GM18508 (cell line): Measurements from ENCODE around the gene ELOVL5.
A peak's percentile ranks its signal among the peaks of the same experiment; 100 is the strongest.
"Not testable (repeated sequence)": the region's sequence is repeated elsewhere in the genome, so short reads cannot be mapped to it uniquely, and the experiment has no call there.

ENCODE experiments used
- ATAC-seq: cut with Tn5 transposase; IDR thresholded peaks from one replicate; pipeline ENCODE4 v1.9.1; 2021; ENCODE audit warnings: moderate number of reproducible peaks; ENCODE audit not compliant: insufficient read depth, unreplicated experiment

ELOVL5 gene

GRCh38 chr6:53360093-53360912 lies 11.6 kb upstream of the ELOVL5 start:
- ATAC-seq: no peak

- ATAC-seq: no peak
These were observed 11.0 kb upstream of the ELOVL5 start for GRCh38 chr6:53359843-53360092.

GRCh38 chr6:53359095-53359842 lies 10.5 kb upstream of the ELOVL5 start:
- ATAC-seq: peak; percentile 80

GRCh38 chr6:53358440-53359094 lies 9.8 kb upstream of the ELOVL5 start:
- ATAC-seq: no peak

GRCh38 chr6:53357576-53358360 lies 9.0 kb upstream of the ELOVL5 start:
- ATAC-seq: no peak

- ATAC-seq: no peak
These were observed 4.9 kb upstream of the ELOVL5 start for GRCh38 chr6:53353624-53354023.

- ATAC-seq: no peak
These were observed 3.6 kb upstream of the ELOVL5 start for GRCh38 chr6:53352360-53352759.

- no peak for ATAC-seq
These were observed 501 bp upstream of the ELOVL5 start for GRCh38 chr6:53349209-53349693.

GRCh38 chr6:53347921-53348370 lies 804 bp downstream of the ELOVL5 start:
- no peak for ATAC-seq

- ATAC-seq: no peak
These were observed 1.4 kb downstream of the ELOVL5 start for GRCh38 chr6:53347250-53347920.

GRCh38 chr6:53346049-53346448 lies 2.7 kb downstream of the ELOVL5 start:
- ATAC-seq: not testable (repeated sequence)

GRCh38 chr6:53344969-53345368 lies 3.8 kb downstream of the ELOVL5 start:
- no peak for ATAC-seq

- no peak for ATAC-seq
These were observed 5.7 kb downstream of the ELOVL5 start for GRCh38 chr6:53343092-53343491.

GRCh38 chr6:53342217-53342616 lies 6.5 kb downstream of the ELOVL5 start:
- ATAC-seq: no peak

GRCh38 chr6:53340536-53340935 lies 8.2 kb downstream of the ELOVL5 start:
- ATAC-seq: no peak

- no peak for ATAC-seq
These were observed 9.3 kb downstream of the ELOVL5 start for GRCh38 chr6:53339424-53339823.

- no peak for ATAC-seq
These were observed 10.4 kb downstream of the ELOVL5 start for GRCh38 chr6:53338304-53338703.

GRCh38 chr6:53336070-53336469 lies 12.7 kb downstream of the ELOVL5 start:
- ATAC-seq: no peak

- peak; percentile 90 for ATAC-seq
These were observed 13.3 kb downstream of the ELOVL5 start for GRCh38 chr6:53335224-53335994.
